Umbilical cord (tissue), 2 donors: Measurements from ENCODE around the gene ADM. TPM values are rescaled to one million over a fixed set of nuclear protein-coding genes. Genes with fewer than 3 reads are reported as not detected.
A peak's percentile ranks its signal among the peaks of the same experiment; 100 is the strongest.
"Not testable (repeated sequence)": the region's sequence is repeated elsewhere in the genome, so short reads cannot be mapped to it uniquely, and the experiment has no call there.

Experiments used
- DNase-seq: peaks from one replicate; pipeline ENCODE4 v3.0.0-alpha.2; 2015; ENCODE audit warnings: low spot score
- total RNA-seq: library from RNA; depleted of rRNA; stranded (reverse); fragments of >200 nt; gene quantifications from one replicate; pipeline ENCODE4 v1.2.3, GENCODE V29; 2014; ENCODE audit warnings: low replicate concordance; ENCODE audit not compliant: insufficient read depth

The ADM gene
- 31.5 TPM for total RNA-seq

- DNase-seq, result peak; percentile 76
Measured at GRCh38 chr11:10304495-10305261, at the start of gene ADM. ADM (plus strand) TSS chr11:10305073; CDS start chr11:10305701, 628 bp downstream.

- no peak for DNase-seq
Measured at GRCh38 chr11:10255388-10256125, 49.3 kb upstream of the ADM start.

GRCh38 chr11:10257478-10257877, 47.4 kb upstream of the ADM start:
- no peak for DNase-seq

DNA sequence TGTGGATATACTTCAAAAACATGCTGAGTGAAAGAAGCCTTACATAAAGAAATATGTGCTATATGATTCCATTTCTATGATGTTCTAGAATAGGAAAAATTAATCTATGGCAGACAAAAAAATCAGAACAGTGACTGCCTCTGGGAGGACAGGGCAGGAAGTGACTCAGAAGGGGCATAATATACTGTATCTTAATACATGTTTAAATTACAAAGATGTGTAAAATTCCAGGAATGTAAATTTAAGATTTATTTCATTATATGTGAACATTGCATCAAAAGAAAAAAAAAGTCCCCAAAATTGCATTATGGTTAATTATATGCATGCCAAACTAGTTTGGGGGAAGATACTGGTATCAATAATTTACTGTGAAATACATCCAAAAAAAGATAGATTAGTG, 43.1 kb upstream of the ADM start:
- DNase-seq, result no peak

DNA sequence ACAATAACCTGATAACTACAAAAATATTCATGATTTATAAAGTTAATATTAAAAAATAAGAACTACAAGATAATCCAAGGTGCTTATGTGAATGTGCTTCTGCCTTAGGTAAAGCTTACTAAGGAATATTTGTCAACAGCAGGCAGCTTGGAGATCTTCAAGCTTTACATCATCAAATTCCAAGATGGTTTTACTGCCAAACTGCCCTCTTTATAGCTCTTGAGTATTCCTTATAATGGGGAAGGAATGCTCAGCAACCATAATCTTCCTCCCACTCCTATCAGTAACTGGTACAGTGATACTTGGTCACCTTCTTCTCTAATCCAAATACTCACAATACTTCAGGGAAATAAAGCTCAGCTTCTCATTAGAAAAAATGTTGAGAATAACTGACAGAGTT, 40.9 kb upstream of the ADM start:
- DNase-seq, result no peak

DNA sequence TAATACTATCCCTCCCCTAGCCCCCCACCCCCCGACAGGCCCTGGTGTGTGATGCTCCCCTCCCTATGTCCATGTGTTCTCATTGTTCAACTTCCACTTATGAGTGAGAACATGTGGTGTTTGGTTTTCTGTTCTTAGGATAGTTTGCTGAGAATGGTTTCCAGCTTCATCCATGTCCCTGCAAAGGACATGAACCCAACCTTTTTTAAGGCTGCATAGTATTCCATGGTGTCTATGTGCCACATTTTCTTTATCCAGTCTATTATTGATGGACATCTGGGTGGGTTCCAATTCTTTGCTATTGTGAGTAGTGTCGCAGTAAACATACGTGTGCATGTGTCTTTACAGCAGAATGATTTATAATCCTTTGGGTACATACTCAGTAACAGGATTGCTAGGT, 40.2 kb upstream of the ADM start:
- DNase-seq, result not testable (repeated sequence)

- no peak for DNase-seq
Measured at GRCh38 chr11:10265936-10266335, 38.9 kb upstream of the ADM start.

DNA sequence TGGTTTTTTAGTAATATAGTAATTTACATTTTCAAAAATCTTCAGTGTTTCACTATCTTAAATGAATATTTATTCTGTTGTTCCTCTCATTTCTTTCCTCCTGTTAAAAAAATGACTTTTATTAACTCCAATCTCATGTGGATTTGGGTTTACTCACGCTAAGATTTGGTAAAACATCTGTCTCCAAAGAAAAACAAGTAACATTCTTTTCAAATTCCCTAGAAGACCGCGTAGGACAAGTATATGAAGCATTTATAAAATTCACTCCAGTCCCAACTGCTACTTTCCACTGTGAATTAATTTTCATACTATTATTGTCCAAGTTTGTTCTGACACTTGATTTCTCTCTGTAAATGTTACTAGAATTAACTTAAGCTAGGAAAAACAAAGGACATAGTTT, 37.1 kb upstream of the ADM start:
- DNase-seq, result no peak

DNA sequence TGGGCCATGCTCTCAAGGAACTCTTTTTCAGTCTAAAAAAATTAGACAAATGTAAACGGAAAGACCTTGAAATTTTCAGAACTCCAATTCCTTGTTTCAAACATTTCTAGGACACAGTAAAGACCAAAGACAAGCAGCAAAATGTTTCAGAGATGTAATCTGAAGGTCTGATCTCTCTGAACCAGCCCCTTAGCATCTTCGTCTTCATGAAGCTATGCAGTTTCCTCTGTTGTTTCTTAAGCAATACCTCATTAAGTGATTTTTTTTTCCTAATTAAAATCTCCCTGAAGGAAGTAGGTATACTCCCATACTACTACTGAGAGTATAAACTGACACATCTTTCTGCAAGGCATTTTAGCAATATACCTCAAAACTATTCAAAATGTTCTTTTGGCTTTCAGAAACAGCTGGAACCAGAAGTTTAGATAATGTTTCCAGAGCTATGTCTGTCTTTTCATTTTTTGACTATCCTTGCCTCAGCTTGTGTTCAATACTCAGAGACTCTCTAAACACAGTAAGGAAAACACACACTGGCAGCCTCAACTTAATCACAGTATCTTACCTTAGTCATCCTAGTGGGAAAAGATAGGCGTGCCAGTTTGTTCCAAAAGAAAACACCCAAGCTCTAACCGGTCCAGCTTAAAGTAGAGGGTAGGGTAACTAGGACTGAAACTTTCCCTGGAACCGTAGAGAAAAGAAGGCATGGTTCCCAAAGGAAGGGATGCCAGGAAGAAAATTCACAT, 36.0 kb upstream of the ADM start:
- DNase-seq, result no peak

GRCh38 chr11:10272132-10272531, 32.7 kb upstream of the ADM start:
- no peak for DNase-seq

DNA sequence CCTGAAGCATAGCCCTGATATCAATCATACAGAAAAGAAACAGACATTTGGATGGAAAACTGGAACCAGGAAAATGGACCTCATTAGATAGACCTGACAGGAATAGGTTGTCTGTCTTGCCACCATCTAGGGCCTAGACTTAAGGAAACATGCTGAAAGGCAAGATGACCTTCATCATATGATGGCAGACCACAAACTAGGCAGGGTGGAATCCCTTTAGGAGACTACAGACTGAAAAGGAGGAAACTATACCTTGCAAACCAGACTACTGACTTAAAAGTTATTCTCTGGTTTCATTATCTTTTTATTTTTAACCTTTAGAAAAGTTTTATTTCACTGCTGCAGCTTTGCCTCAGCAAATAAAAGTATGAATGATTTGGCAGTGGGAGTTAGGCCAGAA, 31.1 kb upstream of the ADM start:
- DNase-seq, result no peak

DNA sequence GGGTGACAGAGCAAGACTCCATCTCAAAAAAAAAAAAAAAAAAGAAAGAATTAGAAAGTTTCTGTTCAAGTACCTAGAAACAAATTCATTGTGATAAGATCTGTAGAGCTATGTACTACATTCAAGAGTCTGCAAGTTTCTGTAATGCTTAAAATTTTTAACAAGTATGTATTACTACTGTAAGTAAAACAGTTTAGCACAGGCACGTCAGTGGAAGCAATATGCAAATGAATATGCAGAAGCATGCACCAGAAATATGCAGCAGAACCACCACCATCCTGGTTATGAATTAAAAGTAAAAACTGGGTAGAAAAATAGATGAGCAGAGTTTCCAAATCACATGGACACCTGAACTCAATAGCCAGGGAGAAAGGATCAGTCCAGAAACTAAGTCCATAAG, 30.1 kb upstream of the ADM start:
- DNase-seq, result peak; percentile 32

DNA sequence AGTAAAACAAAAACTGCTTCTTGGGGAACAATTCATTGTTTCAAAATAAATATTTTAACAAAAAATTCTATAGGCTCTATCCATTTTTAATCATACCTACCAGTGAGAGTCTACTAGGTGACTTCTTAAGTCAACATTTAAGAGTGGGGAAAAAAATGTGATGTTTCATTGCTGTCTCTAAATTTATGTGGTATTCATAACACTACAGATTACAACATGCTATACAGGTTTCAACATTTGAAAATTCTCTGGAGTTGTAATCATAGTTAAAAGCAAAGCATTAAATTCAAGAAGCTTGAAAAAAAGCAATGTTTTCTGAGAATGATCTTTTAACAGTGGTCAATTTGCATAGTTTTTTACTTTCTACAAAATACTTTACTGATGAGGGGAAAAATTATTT, 29.2 kb upstream of the ADM start:
- DNase-seq, result no peak

DNA sequence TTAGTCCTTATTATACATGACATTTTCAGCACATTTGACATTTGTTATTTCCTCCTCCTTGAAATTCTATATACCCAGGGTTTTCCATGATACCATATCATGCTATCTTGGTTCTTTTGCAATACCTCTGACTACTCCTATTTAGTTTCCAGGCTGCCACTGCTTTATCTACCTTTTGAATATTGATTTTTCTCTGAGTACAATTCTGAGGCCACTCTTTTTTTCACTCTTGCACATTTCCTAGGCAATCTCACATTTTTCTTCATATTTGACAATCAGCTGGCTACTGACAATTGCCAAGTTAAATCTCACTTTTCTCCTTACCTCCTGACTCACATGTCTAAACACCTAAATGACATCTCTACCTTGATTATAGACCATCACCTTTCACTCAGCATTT, 22.8 kb upstream of the ADM start:
- no peak for DNase-seq

GRCh38 chr11:10283991-10284390, 20.9 kb upstream of the ADM start:
- no peak for DNase-seq

DNA sequence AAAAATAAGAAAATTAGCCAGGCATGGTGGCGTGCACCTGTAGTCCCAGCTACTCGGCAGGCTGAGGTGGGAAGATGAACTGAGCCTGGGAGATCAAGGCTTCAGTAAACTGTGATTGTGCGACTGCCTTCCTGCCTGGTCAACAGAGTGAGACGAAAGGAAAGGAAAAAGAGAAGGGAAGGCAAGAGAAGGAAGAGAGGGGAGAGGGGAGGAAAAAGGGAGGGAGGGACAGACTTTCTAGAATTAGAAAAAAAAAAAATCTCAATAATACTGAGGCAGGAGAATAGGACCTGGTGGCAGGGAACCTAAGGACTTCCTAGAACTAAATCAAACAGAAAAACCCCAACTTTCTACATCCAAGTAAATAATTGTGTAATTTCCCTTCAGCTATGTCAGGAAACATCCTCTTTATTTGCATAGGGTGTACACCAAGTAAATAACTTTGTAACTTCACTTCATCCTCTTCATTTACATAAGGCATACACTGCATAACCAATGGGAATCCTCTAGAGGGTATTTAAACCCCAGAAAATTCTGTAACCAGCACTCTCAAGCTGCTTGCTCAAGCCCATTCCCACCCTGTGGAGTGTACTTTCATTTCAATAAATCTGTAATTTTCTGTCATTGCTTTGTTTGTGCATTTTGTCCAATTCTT, 19.6 kb upstream of the ADM start:
- DNase-seq, result no peak

- DNase-seq, result no peak
Measured at GRCh38 chr11:10287140-10287539, 17.7 kb upstream of the ADM start.

DNA sequence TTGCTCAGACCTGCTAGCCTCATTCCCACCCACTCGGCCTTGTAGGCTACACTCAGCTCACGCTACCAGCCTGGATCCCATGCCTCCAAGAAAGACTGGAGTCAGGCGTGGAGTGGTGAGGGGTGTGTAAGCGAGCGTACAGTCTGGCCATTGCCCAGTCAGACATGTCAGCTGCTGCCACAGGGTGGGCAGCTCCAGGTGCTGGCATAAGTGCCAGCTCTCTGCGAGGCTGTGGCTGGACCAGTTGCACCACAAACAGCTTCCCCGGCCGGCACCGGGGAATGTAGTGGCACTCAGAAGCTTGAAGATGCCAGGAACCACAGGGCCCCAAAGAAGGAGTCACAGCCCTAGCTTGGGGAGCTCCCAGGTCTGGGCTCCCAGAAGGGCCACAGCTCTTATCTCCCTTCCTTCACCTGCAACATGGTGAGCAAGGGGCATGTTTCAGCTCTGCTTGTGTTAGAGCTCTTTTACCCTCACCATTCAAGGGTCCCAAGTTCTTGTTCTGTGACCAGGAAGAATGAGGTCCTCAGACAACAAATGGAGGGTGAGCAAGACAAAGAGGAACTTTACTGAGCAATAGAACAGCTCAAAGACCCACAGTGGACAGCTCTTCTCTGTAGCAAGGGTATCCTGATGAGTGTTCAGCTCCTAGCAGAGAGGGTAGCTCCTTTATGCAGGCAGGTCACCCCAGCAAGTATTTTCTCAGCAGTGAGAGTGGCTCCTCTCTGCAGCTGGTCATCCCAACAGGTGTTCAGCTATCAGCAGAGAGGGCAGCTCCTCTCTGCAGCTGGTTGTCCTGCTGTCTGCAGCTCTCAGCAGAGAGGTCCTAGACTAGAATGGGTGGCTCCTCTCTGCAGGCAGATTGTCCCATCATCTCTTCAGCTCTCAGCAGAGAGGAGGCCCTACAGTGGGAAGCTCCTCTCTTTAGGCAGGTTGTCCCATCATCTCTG, 16.8 kb upstream of the ADM start:
- no peak for DNase-seq

DNA sequence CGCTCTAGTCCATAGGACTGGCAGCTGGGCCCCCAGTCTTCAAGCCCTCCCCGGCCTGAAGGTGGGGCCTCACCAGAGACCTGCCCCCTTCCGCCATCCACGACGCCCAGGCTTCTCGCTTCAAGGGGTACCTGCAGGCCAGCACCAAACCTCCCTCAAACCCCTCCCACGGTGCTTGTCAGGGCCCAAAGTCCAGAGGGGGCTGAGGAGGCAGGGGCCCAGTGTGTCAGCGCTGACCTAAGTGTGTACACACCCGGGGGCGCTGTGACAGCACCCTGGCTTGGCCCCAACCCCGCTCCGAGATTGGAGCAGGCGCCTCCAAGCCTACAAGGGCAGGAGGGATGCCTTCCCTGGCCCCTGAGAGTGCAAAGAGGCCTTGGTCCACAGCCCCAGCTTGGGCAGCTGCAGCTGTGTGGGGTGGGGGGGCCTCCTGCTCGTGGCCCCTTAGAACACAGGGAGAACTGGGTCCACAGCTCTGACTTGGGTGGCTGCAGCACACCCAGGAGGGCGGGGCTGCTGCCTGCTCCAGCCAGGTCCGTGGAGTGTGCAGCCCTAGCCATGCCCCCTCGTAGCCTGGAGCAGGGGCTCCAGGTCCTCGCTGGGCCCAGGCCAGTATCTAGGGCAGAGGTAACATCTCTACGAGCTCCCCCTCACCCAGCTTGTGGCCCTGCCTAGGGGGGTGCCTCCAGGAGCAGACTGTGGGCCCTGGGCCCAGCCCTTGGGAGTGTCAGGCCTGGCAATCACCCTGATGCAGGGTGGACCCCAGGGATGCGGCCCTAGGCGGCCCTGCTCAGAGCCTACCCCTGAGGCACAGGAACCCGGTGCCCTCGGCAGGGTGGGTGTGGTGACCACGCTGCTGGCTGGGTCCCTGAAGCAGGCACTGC, 15.8 kb upstream of the ADM start:
- DNase-seq, result no peak
